ENCODE results near the gene EPM2AIP1.
A peak's percentile ranks its signal among the peaks of the same experiment; 100 is the strongest.

Gene EPM2AIP1

DNA sequence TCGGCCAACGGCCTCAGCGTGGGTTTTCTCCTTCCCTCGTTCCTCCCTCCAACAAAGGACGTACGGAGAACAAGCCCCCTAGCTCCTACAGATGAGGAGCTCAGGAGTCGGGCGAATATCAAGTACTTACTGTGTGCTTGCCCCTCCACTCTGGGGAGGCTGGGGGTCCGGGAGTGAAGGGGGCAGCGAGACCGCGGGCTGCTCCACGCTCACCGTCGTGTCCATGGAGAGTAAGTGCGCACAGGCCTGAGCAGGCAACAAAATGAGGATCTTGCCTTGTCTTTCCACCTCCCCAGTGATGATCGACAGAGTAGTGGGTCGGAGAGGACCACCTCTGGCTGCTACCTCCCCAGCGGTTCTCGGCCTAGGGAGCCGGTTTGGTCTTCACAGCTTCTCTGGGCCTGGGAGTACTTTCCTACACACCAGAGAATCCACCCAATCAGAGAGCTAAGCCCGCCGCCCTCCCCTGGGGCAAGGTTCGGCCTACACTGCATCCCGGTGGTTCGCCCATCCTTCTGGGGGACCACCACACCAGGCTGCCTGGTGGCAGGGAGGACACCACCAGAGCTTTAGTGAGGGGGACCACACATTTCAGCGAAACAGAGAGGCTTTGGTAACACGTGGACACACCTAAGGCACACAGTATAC, 47.5 kb downstream of the EPM2AIP1 start:
- Histone ChIP-seq H3K27ac (peak overlapping the region in 1 of 2 donors; percentile 73), H3K4me3 (peak overlapping the region; percentile 72 to 85)

DNA sequence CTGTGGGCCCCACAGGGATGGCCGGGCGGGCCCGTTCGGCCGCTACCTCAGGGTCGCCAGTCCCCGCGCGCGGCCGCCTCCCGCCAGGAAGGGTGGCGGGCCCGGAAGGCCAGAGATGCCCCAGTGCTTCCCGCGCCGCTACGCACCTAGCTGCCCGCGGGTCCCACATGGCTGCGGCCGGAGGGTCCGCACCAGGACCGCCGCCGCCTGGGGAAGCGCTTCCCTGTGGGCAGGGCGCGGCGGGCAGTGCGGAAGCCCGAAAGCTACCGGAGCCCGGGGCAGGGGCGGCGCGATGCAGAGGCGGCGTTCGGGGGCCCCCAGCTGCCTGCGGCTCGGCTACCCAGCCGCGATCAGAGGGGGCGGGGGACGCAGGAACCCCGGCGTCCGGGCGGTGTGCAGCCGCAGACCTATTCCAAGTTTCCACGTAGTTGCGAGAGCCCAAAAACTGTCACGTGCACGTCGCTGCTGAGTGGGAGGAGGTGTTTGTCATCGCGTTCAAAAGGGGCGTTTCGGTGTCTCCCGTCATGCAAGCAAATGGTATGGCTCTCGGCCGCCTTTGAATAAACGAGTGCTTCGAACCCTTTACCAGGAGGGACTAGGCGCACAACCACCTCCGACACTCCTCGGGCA, 48.2 kb downstream of the EPM2AIP1 start, which contains the start of gene TRANK1:
TRANK1 (minus strand) TSS at position 414 of the 630 bp plus-strand sequence; CDS start at position 169, 245 bp downstream.
- intact Hi-C loops (cut with DNase I; ENCODE audit: low total_unique reads): no loop called here
- H3K27ac ChIP-seq: peak within 1 kb of the TSS; percentile 73 to 79
- H3K4me1 ChIP-seq: peaks cover 0 to 23% (median 17%) of the 10 kb centered on the region in 4 donors
- no peaks in the 10 kb centered on the region for H3K27me3 ChIP-seq
- H3K9me3 ChIP-seq: peaks cover 0 to 12% (median 11%) of the 10 kb centered on the region in 3 donors
- peak within 1 kb of the TSS; percentile 72 to 85 for H3K4me3 ChIP-seq
- DNase-seq: peak; percentile 80 to 83
- no peaks in the 10 kb centered on the region for H3K36me3 ChIP-seq
- TF ChIP-seq, protein P1, sequence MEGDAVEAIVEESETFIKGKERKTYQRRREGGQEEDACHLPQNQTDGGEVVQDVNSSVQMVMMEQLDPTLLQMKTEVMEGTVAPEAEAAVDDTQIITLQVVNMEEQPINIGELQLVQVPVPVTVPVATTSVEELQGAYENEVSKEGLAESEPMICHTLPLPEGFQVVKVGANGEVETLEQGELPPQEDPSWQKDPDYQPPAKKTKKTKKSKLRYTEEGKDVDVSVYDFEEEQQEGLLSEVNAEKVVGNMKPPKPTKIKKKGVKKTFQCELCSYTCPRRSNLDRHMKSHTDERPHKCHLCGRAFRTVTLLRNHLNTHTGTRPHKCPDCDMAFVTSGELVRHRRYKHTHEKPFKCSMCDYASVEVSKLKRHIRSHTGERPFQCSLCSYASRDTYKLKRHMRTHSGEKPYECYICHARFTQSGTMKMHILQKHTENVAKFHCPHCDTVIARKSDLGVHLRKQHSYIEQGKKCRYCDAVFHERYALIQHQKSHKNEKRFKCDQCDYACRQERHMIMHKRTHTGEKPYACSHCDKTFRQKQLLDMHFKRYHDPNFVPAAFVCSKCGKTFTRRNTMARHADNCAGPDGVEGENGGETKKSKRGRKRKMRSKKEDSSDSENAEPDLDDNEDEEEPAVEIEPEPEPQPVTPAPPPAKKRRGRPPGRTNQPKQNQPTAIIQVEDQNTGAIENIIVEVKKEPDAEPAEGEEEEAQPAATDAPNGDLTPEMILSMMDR (IDR thresholded peaks at IDR 0.05): no peak

More for the DNA sequence above, 47.5 kb downstream of the EPM2AIP1 start:
- intact Hi-C loops (cut with DNase I; ENCODE audit: low total_unique reads): no loop called here
- no peak for DNase-seq
- Histone ChIP-seq H3K4me1 (peaks cover 0 to 23% (median 17%) of the 10 kb centered on the region in 4 donors), H3K27me3 (no peaks in the 10 kb centered on the region), H3K9me3 (peaks cover 0 to 12% (median 11%) of the 10 kb centered on the region in 3 donors), H3K36me3 (no peaks in the 10 kb centered on the region)
- TF ChIP-seq, protein P1 (IDR thresholded peaks at IDR 0.05): no peak

DNA sequence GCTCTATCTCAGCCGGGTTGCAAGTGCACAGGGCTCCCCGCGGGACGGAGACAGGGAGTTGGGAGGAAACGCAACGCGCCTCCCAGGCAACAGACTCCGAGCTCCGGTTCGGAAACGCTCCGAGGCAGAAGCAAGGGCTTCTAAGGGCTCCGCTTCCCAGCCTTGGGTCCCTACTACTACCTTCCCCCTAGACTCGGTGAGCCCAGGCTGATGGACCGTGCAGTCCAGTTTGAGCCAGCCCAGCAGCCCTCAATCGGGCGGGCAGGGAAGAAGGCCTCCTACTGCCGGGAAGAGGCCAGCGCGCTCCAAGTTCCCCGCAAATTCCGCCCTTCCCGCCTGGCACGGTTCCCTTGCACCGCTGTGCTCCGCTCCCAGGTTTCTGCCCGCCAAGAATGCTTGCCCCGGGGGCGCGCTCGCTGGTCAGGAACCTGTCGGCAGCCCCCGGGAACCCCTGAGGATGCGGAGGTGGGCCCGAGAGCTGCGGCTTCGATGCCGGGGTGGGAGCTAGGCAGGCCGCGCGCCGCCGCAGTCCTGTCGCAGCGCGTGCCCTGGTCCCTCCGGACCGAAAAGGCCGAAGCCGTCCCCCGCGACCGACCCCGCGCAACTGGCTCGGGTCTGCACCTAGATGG, 48.8 kb downstream of the EPM2AIP1 start:
- Histone ChIP-seq H3K4me3 (peak overlapping the region; percentile 72 to 85), H3K9me3 (peaks cover 0 to 12% (median 11%) of the 10 kb centered on the region in 3 donors), H3K36me3 (no peaks in the 10 kb centered on the region), H3K4me1 (peaks cover 0 to 23% (median 17%) of the 10 kb centered on the region in 4 donors), H3K27me3 (no peaks in the 10 kb centered on the region), H3K27ac (peak overlapping the region; percentile 73 to 79)
- TF ChIP-seq, protein P1 (IDR thresholded peaks at IDR 0.05): no peak
- intact Hi-C loops (cut with DNase I; ENCODE audit: low total_unique reads): no loop called here
- peak; percentile 41 to 76 for DNase-seq

DNA sequence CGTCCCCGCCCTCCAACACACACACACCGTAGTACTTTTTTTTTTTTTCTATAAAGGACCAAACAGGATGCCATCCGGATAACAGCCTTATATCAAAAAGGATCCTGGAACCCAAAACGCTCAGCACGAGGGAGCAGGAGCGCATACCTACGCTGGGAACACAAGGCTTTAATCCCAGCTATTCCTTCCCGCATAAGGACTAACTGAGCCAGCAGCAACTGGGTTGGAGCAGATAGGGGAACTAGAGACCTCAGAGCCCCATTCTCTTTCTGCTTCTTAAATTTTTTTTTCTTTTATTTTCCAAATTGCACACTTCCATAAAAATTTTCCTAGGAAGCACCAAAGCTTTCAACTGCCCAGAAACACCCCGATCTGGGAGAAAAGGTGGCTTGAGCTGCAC, 49.3 kb downstream of the EPM2AIP1 start:
- peak overlapping the region; percentile 73 to 79 for H3K27ac ChIP-seq

GRCh38 chr3:36942638-36943248, 50.2 kb downstream of the EPM2AIP1 start:
- Histone ChIP-seq H3K9me3 (peaks cover 0 to 9% (median 4%) of the 10 kb centered on the region in 3 donors), H3K27me3 (no peaks in the 10 kb centered on the region), H3K4me1 (peaks cover 0 to 23% (median 17%) of the 10 kb centered on the region in 4 donors), H3K36me3 (no peaks in the 10 kb centered on the region), H3K4me3 (no peak overlapping the region), H3K27ac (no peak overlapping the region)
- TF ChIP-seq, protein P1 (IDR thresholded peaks at IDR 0.05): no peak
- DNase-seq: no peak
- intact Hi-C loops (cut with DNase I; ENCODE audit: low total_unique reads): no loop called here

More for the DNA sequence above, 49.3 kb downstream of the EPM2AIP1 start:
- Histone ChIP-seq H3K4me3 (peak overlapping the region; percentile 72 to 85), H3K27me3 (no peaks in the 10 kb centered on the region), H3K9me3 (peaks cover 0 to 12% (median 11%) of the 10 kb centered on the region in 3 donors), H3K4me1 (peaks cover 0 to 23% (median 17%) of the 10 kb centered on the region in 4 donors), H3K36me3 (no peaks in the 10 kb centered on the region)
- no peak for DNase-seq
- TF ChIP-seq, protein P1 (IDR thresholded peaks at IDR 0.05): no peak
- intact Hi-C loops (cut with DNase I; ENCODE audit: low total_unique reads): no loop called here

Measured in tibial artery (tissue), 4 donors.